Activated CD8-positive, alpha-beta T cell treated with anti-CD3 and anti-CD28 coated beads for 36 hours (primary cell): ENCODE results near the gene HEPN1. TPM values are rescaled to one million over a fixed set of nuclear protein-coding genes. Genes with fewer than 3 reads are reported as not detected.

Experiments
- ATAC-seq: fragments of 200-7000 bp; cut with Tn5 transposase; one replicate; pipeline ENCODE4 v1.10.0; 2021; ENCODE audit warnings: mild to moderate bottlenecking, moderate library complexity
- CTCF ChIA-PET: fragments of 350-600 bp; sonication (Branson Sonifier 250); formaldehyde crosslinking; loops from one replicate; lab custom pipeline; 2021; ENCODE audit warnings: antibody characterized with exemption; lab: Charles Lee
- POLR2A ChIA-PET: fragments of 350-600 bp; sonication (Branson Sonifier 250); formaldehyde crosslinking; loops from one replicate; lab custom pipeline; 2021; ENCODE audit warnings: antibody characterized with exemption; lab: Charles Lee
- DNase-seq: peaks from one replicate; pipeline ENCODE4 v3.0.0-alpha.2; 2020
- H3K27ac Mint-ChIP-seq: one replicate; pipeline ENCODE4 v1.8.0; 2021; ENCODE audit warnings: mild to moderate bottlenecking, mixed read lengths
- H3K27me3 Mint-ChIP-seq: one replicate; pipeline ENCODE4 v1.8.0; 2021; ENCODE audit warnings: mixed read lengths
- H3K36me3 Mint-ChIP-seq: one replicate; pipeline ENCODE4 v1.8.0; 2021; ENCODE audit warnings: low read depth, mixed read lengths
- H3K4me1 Mint-ChIP-seq: one replicate; pipeline ENCODE4 v1.8.0; 2021; ENCODE audit warnings: low read depth, mixed read lengths
- H3K4me3 Mint-ChIP-seq: one replicate; pipeline ENCODE4 v1.8.0; 2021; ENCODE audit warnings: mild to moderate bottlenecking, moderate library complexity, mixed read lengths
- H3K9me3 Mint-ChIP-seq: one replicate; pipeline ENCODE4 v1.8.0; 2021; ENCODE audit warnings: mixed read lengths
- intact Hi-C: fragments of 100-400 bp; cut with micrococcal nuclease; formaldehyde crosslinking; loops from one replicate; pipeline ENCODE4 v1.10.0; 2022
- total RNA-seq, 2 experiments: library from RNA; stranded (reverse); gene quantifications; one replicate each; pipeline ENCODE4 v1.2.3, GENCODE V29; 2021
- TF ChIP-seq, protein P1 (sequence below): fragments of 200-600 bp; IDR thresholded peaks from one replicate; pipeline ENCODE4 v1.8.0; 2022; ENCODE audit warnings: antibody characterized with exemption, mild to moderate bottlenecking

The HEPN1 gene
- total RNA-seq, 2 experiments from 2014 or later, result not detected

- TF ChIP-seq, protein P1, sequence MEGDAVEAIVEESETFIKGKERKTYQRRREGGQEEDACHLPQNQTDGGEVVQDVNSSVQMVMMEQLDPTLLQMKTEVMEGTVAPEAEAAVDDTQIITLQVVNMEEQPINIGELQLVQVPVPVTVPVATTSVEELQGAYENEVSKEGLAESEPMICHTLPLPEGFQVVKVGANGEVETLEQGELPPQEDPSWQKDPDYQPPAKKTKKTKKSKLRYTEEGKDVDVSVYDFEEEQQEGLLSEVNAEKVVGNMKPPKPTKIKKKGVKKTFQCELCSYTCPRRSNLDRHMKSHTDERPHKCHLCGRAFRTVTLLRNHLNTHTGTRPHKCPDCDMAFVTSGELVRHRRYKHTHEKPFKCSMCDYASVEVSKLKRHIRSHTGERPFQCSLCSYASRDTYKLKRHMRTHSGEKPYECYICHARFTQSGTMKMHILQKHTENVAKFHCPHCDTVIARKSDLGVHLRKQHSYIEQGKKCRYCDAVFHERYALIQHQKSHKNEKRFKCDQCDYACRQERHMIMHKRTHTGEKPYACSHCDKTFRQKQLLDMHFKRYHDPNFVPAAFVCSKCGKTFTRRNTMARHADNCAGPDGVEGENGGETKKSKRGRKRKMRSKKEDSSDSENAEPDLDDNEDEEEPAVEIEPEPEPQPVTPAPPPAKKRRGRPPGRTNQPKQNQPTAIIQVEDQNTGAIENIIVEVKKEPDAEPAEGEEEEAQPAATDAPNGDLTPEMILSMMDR, result no peak
- ChIA-PET POLR2A (no interaction called here), CTCF (interaction anchor here (0.6 to 3.3 kb wide), 4 partner anchors 14 to 52 kb away, joined by 3 to 10 read pairs (median 6); partner anchors contain the start of gene ROBO3)
- Mint-ChIP-seq H3K36me3 (no peaks in the 10 kb centered on the region), H3K4me3 (no peak overlapping the region), H3K27me3 (no peaks in the 10 kb centered on the region), H3K27ac (no peak overlapping the region), H3K9me3 (no peaks in the 10 kb centered on the region), H3K4me1 (no peaks in the 10 kb centered on the region)
- intact Hi-C loops, result no loop called here
- ATAC-seq, result no peak
- no peak for DNase-seq
These were observed 28.2 kb upstream of the HEPN1 start for GRCh38 chr11:124890683-124891372.

DNA sequence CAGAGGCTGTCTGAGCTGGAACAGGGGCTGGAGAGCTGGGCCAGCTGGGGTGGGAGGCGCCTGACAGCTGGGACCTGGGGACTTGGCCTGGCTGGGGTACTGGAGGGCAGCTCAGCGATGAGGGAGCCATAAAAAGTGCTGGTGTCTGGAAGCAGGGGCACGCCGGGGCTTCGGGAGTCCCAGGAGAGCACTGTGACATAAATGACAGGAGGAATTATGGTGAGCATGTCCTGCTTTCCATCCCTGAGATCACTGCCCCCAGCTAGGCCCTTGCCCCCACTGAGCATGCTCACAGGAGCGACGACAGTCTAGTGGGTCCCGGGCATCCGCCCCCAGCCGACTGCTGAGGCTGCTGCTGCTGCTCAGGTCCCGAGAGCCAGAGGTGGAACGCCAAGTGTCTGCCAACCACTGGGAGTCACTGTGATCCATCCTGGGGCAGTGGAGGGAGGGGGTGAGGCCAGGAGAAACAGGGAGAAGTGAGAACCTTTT lies 27.6 kb upstream of the HEPN1 start:
- no peak for DNase-seq
- Mint-ChIP-seq H3K27me3 (no peaks in the 10 kb centered on the region), H3K4me1 (no peaks in the 10 kb centered on the region), H3K27ac (no peak overlapping the region), H3K4me3 (no peak overlapping the region), H3K9me3 (no peaks in the 10 kb centered on the region), H3K36me3 (no peaks in the 10 kb centered on the region)
- ChIA-PET POLR2A (no interaction called here), CTCF (interaction anchor here (0.9 to 3.3 kb wide), 4 partner anchors 15 to 25 kb away, joined by 3 to 10 read pairs (median 7); partner anchors contain the start of gene ROBO3)
- intact Hi-C loops, result no loop called here
- TF ChIP-seq, protein P1, result no peak
- ATAC-seq, result no peak

- DNase-seq, result no peak
- CTCF ChIA-PET, result interaction anchor here (0.9 to 3.3 kb wide), 3 partner anchors 16 to 26 kb away, joined by 3 to 10 read pairs (median 7); partner anchors contain the start of gene ROBO3
- POLR2A ChIA-PET, result no interaction called here
- no peaks in the 10 kb centered on the region for H3K4me1 Mint-ChIP-seq
- no peaks in the 10 kb centered on the region for H3K36me3 Mint-ChIP-seq
- ATAC-seq, result no peak
- no peak overlapping the region for H3K27ac Mint-ChIP-seq
- intact Hi-C loops, result no loop called here
- H3K4me3 Mint-ChIP-seq, result no peak overlapping the region
- no peaks in the 10 kb centered on the region for H3K27me3 Mint-ChIP-seq
- TF ChIP-seq, protein P1, result no peak
- H3K9me3 Mint-ChIP-seq, result no peaks in the 10 kb centered on the region
These were observed 26.9 kb upstream of the HEPN1 start for GRCh38 chr11:124892146-124892545.

DNA sequence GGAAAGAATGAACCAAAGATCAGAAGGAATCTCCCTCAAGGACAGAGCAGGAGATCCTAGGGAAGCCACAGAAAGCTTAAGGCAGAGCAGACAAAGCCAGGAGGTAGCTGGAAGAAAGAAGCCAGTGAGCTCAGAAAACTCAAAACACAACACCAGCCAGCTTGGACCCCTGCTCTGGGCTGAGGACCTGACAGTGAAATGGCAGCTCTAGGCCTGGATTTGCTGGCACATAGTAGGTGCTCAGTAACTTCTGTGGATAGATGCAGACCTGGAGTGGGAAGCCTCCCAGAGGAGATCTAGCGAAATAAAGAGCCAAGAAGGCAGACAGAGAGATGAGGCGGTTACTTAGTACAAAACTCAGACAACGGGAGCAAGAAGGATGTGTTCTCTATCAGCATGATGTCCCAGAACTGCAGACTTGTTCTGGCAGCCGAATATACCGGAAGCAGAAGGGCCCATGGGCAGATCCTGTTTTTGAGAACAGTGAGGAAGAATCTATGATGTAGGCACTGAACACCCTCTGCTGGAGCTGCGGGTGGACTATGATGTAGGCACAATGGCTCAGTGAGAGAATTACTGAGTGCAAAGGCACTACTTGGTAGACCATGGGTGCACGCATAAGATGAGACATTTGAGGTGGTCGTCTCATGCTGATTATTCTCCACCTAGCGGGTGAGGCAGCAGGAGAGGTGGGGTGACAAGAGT lies 26.1 kb upstream of the HEPN1 start:
- intact Hi-C loops, result no loop called here
- no peak for ATAC-seq

More for the DNA sequence above, 26.1 kb upstream of the HEPN1 start:
- no peak overlapping the region for H3K4me3 Mint-ChIP-seq
- TF ChIP-seq, protein P1, result no peak
- ChIA-PET CTCF (interaction anchor here (0.6 to 3.3 kb wide), 4 partner anchors 17 to 358 kb away, joined by 3 to 10 read pairs (median 6); partner anchors contain the start of gene ROBO3), POLR2A (no interaction called here)
- no peaks in the 10 kb centered on the region for H3K27me3 Mint-ChIP-seq
- peaks cover 2% of the 10 kb centered on the region for H3K4me1 Mint-ChIP-seq
- no peak overlapping the region for H3K27ac Mint-ChIP-seq
- no peaks in the 10 kb centered on the region for H3K9me3 Mint-ChIP-seq
- DNase-seq, result no peak
- H3K36me3 Mint-ChIP-seq, result no peaks in the 10 kb centered on the region
